Prostate gland (tissue), 2 donors: ENCODE results near the gene HACL1. TPM values are rescaled to one million over a fixed set of nuclear protein-coding genes. Genes with fewer than 3 reads are reported as not detected.
A peak's percentile ranks its signal among the peaks of the same experiment; 100 is the strongest.
"Not testable (repeated sequence)": the region's sequence is repeated elsewhere in the genome, so short reads cannot be mapped to it uniquely, and the experiment has no call there.

Source experiments
- DNase-seq: peaks from one replicate; pipeline ENCODE4 v3.0.0-alpha.2; 2019; ENCODE audit warnings: low spot score
- H3K27ac ChIP-seq, 2 donors: fragments of 200-600 bp; sonication (generic); 2 replicates each; pipeline ENCODE4 v1.5.1; 2017 to 2019
- H3K27me3 ChIP-seq: fragments of 200-600 bp; sonication (generic); replicated peaks from 2 replicates; pipeline ENCODE4 v1.5.1; 2019; ENCODE audit not compliant: insufficient read depth
- H3K36me3 ChIP-seq, 2 donors: fragments of 200-600 bp; sonication (generic); 1 replicate in 1 of 2; 2 replicates in 1 of 2; pipeline versions ENCODE4 v1.5.1 to v1.8.1; 2017 to 2019
- H3K4me1 ChIP-seq: fragments of 200-600 bp; sonication (generic); replicated peaks from 2 replicates; pipeline ENCODE4 v1.5.1; 2019
- H3K4me3 ChIP-seq, 2 donors: fragments of 200-600 bp; sonication (generic); 2 replicates each; pipeline ENCODE4 v1.5.1; 2017 to 2019
- H3K9me3 ChIP-seq: fragments of 200-600 bp; sonication (generic); 2 replicates; pipeline ENCODE4 v1.5.1; 2017
- POLR2A ChIP-seq: fragments of 450-650 bp; IDR thresholded peaks from one replicate; pipeline ENCODE4 v1.6.1; 2016; ENCODE audit warnings: antibody characterized with exemption, mild to moderate bottlenecking
- POLR2AphosphoS5 ChIP-seq: sonication (generic); formaldehyde crosslinking; IDR thresholded peaks from one replicate; pipeline ENCODE4 v1.6.1; 2017; ENCODE audit warnings: antibody characterized with exemption
- WGBS: methylation state at CpG from one replicate; pipeline ENCODE4 v1.1.5; 2018; 5-methylcytosine and 5-hydroxymethylcytosine counted together
- intact Hi-C: fragments of 100-400 bp; cut with DNase I; formaldehyde crosslinking; loops from one replicate; pipeline ENCODE4 v1.14.2; 2022
- total RNA-seq, 2 donors: library from RNA; depleted of rRNA; stranded (reverse); fragments of >200 nt; gene quantifications; one replicate each; pipeline ENCODE4 v1.1.0, GENCODE V29; 2016
- TF ChIP-seq, protein P1 (sequence below), 4 experiments: fragments of 200-600 bp in 2 of 4; fragments of 450-650 bp in 2 of 4; sonication (generic) in 2 of 4; IDR thresholded peaks; 1 replicate in 3 of 4; 2 replicates in 1 of 4; pipeline ENCODE4 v1.5.1; 2016 to 2019; ENCODE audit warnings: antibody characterized with exemption in 4 of 4, mild to moderate bottlenecking in 2 of 4, moderate library complexity in 2 of 4

The HACL1 gene
- total RNA-seq, 2 donors from 2014 or later: 27.9 to 30.6 TPM

DNA sequence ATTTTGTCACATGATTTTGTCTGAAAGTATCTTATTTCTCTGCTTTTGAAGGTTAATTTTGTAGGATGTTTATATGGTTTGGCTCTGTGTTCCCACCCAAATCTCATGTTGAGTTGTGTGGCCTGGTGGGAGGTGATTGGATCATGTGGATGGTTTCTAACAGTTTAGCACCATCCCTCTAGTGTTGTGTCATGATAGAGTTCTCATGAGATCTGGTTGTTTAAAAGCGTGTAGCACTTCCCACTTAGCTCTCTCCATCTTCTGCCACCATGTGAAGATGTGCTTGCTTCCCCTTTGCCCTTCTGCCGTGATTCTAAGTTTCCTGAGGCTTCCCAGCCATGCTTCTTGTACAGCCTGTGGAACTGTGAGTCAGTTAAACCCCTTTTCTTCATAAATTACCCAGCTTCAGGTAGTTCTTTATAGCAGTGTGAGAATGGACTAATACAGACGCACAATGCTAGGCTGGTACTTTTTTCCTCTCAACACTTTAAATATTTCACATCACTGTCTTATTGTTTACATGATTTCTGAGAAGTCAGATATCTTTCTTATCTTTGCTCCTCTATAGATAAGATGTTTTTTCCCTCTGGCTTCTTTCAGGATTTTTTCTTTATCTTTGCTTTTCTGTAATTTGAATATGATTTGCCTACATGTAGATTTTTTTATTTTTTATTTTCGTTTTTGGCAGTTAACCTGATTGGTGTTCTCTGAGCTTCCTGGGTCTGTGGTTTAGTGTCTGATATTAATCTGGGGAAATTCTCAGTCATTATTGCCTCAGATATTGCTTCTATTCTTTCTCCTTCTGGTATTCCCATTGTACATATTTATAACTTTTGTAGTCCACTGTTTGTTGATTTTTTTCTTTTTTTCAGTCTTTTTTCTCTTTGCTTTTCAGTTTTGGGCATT lies 22.4 kb upstream of the HACL1 start:
- no peak for DNase-seq
- Histone ChIP-seq H3K4me3 (no peak overlapping the region), H3K9me3 (no peaks in the 10 kb centered on the region), H3K27me3 (no peaks in the 10 kb centered on the region), H3K27ac (no peak overlapping the region), H3K36me3 (no peaks in the 10 kb centered on the region), H3K4me1 (no peaks in the 10 kb centered on the region)
- TF ChIP-seq POLR2A: no peak
- TF ChIP-seq, protein P1, sequence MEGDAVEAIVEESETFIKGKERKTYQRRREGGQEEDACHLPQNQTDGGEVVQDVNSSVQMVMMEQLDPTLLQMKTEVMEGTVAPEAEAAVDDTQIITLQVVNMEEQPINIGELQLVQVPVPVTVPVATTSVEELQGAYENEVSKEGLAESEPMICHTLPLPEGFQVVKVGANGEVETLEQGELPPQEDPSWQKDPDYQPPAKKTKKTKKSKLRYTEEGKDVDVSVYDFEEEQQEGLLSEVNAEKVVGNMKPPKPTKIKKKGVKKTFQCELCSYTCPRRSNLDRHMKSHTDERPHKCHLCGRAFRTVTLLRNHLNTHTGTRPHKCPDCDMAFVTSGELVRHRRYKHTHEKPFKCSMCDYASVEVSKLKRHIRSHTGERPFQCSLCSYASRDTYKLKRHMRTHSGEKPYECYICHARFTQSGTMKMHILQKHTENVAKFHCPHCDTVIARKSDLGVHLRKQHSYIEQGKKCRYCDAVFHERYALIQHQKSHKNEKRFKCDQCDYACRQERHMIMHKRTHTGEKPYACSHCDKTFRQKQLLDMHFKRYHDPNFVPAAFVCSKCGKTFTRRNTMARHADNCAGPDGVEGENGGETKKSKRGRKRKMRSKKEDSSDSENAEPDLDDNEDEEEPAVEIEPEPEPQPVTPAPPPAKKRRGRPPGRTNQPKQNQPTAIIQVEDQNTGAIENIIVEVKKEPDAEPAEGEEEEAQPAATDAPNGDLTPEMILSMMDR (IDR thresholded peaks at IDR 0.05): no peak
- no peak for TF ChIP-seq POLR2AphosphoS5
- intact Hi-C loops: no loop called here
- 88% methylated on average over 4 of the region's 4 CpGs for WGBS

DNA sequence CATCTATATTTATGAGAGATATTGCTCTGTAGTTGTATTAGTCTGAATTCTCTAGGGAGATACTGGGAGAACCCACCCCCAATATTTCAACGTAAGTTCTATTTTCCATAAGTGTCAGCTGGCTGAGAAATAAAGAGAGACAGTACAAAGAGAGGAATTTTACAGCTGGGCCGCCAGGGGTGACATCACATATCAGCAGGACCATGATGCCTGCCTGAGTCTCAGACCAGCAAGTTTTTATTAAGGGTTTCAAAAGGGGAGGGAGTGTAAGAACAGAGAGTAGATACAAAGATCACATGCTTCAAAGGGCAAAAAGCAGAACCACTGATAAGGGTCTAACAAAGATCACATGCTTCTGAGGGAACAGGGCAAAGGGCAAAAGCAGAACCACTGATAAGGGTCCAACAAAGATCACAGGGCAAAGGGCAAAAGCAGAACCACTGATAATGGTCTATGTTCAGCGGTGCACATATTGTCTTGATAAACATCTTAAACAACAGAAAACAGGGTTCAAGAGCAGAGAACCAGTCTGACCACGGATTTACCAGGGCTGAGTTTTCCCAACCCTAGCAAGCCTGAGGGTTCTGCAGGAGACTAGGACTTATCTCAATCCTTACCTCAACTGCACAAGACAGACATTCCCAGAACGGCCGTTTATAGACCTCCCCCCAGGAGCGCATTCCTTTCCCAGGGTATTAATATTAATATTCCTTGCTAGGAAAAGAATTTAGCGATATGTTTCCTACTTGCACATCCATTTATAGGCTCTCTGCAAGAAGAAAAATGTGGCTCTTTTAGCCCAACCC lies 18.5 kb upstream of the HACL1 start:
- DNase-seq, H3K27ac ChIP-seq, H3K4me1 ChIP-seq, H3K27me3 ChIP-seq, H3K4me3 ChIP-seq, H3K36me3 ChIP-seq, H3K9me3 ChIP-seq, intact Hi-C loops: not testable (repeated sequence)
- 90% methylated on average over 8 of the region's 8 CpGs for WGBS

DNA sequence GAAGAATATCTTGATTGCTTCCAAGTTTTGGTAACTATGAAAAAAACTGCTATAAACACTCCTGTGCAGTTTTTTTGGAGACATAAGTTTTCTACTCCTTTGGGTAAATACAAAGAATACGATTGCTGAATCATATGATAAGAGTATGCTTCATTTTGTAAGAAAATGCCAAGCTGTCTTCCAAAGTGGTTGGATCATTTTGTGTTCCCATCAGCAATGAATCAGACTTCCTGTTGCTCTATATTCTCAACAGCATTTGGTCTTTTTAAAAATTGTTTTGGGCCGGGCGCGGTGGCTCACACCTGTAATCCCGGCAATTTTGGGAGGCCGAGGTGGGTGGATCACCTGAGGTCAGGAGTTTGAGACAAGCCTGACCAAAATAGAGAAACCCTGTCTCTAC lies 14.7 kb upstream of the HACL1 start:
- Histone ChIP-seq H3K4me3 (no peak overlapping the region), H3K4me1 (no peaks in the 10 kb centered on the region), H3K27ac (no peak overlapping the region), H3K27me3 (no peaks in the 10 kb centered on the region), H3K9me3 (no peaks in the 10 kb centered on the region), H3K36me3 (no peaks in the 10 kb centered on the region)
- DNase-seq: no peak
- 96% methylated on average over 6 of the region's 6 CpGs for WGBS
- TF ChIP-seq, protein P1 (IDR thresholded peaks at IDR 0.05): no peak
- intact Hi-C loops: no loop called here

DNA sequence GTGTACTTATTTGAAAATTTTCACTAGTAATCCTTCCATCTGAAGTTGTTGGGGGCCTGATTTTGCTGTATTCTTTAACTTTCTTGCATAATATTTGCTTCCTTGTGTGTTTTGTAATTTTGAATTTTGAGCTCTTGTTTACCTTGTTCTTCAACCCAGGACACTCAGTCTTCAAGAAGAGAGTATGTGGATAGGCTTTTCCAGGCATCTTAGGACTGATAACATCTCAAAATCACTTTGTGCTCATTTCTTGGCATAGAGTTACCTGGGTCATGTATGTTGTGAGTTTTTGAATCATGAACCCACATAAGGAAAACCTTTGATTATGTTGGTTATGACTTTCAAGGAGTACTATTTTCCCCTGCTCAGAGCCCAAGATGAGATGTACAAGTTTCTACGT lies 13.6 kb upstream of the HACL1 start:
- no peaks in the 10 kb centered on the region for H3K9me3 ChIP-seq
- no peak for DNase-seq
- no peaks in the 10 kb centered on the region for H3K4me1 ChIP-seq
- H3K4me3 ChIP-seq: no peak overlapping the region
- H3K27me3 ChIP-seq: no peaks in the 10 kb centered on the region
- TF ChIP-seq POLR2A: no peak
- peak; percentile 4 for TF ChIP-seq POLR2AphosphoS5
- intact Hi-C loops: no loop called here
- H3K36me3 ChIP-seq: no peaks in the 10 kb centered on the region
- WGBS: 75% methylated on average over 1 of the region's 1 CpG
- no peak overlapping the region for H3K27ac ChIP-seq

DNA sequence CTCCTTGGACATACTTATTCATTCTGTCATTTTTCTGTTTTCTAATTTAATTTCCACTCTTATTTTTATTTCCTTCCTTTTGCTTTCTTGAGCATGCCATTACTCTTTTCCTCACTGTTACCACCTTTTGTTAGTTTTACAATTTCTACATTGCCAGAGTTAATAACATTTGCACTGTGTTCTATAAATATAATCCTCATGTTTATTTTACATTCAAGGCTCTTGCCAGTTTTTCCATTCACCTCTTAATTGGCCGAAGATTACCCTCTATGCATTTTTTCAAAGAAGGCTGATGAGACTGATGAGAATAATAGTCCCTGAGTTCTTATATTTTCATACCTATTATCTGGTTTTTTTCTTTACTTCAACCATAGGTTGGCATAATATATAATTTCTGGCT lies 10.6 kb upstream of the HACL1 start:
- no peaks in the 10 kb centered on the region for H3K36me3 ChIP-seq
- no peaks in the 10 kb centered on the region for H3K4me1 ChIP-seq
- no peak overlapping the region for H3K27ac ChIP-seq
- no peaks in the 10 kb centered on the region for H3K27me3 ChIP-seq
- no peaks in the 10 kb centered on the region for H3K9me3 ChIP-seq
- DNase-seq: no peak
- H3K4me3 ChIP-seq: no peak overlapping the region
- intact Hi-C loops: no loop called here
- WGBS: 7% methylated on average over 1 of the region's 1 CpG
- TF ChIP-seq POLR2A: no peak
- peak; percentile 37 for TF ChIP-seq POLR2AphosphoS5

DNA sequence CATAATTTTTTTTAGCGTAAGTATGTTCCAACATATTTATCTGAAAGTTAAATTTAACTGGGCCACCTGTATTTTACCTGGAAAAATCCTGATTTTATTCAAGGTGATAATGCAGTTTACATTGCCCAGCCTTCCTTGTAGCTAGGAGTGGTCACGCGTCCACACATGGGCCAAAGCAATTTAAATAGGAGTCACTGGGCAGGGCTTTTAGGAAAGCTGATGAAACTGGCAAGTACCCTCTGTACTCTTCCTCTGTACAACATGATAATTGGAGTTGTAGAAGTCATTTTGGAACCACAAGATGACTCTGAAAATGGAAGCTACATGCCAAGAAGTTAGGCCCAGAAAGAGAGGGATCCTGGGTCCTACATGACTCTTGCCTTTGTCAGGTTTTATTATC lies 9.6 kb upstream of the HACL1 start:
- Histone ChIP-seq H3K27ac (no peak overlapping the region), H3K27me3 (no peaks in the 10 kb centered on the region), H3K4me3 (no peak overlapping the region), H3K4me1 (no peaks in the 10 kb centered on the region), H3K9me3 (no peaks in the 10 kb centered on the region), H3K36me3 (no peaks in the 10 kb centered on the region)
- TF ChIP-seq POLR2AphosphoS5: peak; percentile 4
- TF ChIP-seq POLR2A: no peak
- DNase-seq: no peak
- 86% methylated on average over 3 of the region's 3 CpGs for WGBS
- intact Hi-C loops: no loop called here
